Nephron progenitor cell (in vitro differentiated cells): ENCODE results near the gene GATA5.
A peak's percentile ranks its signal among the peaks of the same experiment; 100 is the strongest.

ENCODE experiments used
- DNase-seq: peaks from one replicate; pipeline ENCODE4 v3.0.0; 2021
- H3K27ac Mint-ChIP-seq: 2 replicates; pipeline ENCODE4 v1.8.0; 2021; ENCODE audit warnings: mild to moderate bottlenecking, moderate library complexity, mixed read lengths
- H3K27me3 Mint-ChIP-seq: 2 replicates; pipeline ENCODE4 v1.8.0; 2021; ENCODE audit warnings: mild to moderate bottlenecking, low read depth, mixed read lengths; ENCODE audit not compliant: poor library complexity
- H3K36me3 Mint-ChIP-seq: 2 replicates; pipeline ENCODE4 v1.8.0; 2021; ENCODE audit warnings: low read depth, mixed read lengths
- H3K4me1 Mint-ChIP-seq: 2 replicates; pipeline ENCODE4 v1.8.0; 2021; ENCODE audit warnings: mixed read lengths
- H3K4me3 Mint-ChIP-seq: 2 replicates; pipeline ENCODE4 v1.8.0; 2021; ENCODE audit warnings: mild to moderate bottlenecking, moderate library complexity, mixed read lengths
- H3K9me3 Mint-ChIP-seq: 2 replicates; pipeline ENCODE4 v1.8.0; 2021; ENCODE audit warnings: mild to moderate bottlenecking, moderate library complexity, mixed read lengths
- CTCF ChIP-seq: fragments of 200-600 bp; sonication (generic); IDR thresholded peaks from 2 replicates; pipeline ENCODE4 v1.5.0; 2021; ENCODE audit warnings: antibody characterized with exemption

The GATA5 gene

GRCh38 chr20:62439218-62439617, 36.6 kb downstream of the GATA5 start:
- Mint-ChIP-seq H3K4me1 (peaks cover 30% of the 10 kb centered on the region), H3K4me3 (no peak overlapping the region), H3K27ac (no peak overlapping the region), H3K36me3 (no peaks in the 10 kb centered on the region), H3K9me3 (peaks cover 4% of the 10 kb centered on the region), H3K27me3 (peaks cover 41% of the 10 kb centered on the region)
- TF ChIP-seq CTCF, result no peak
- DNase-seq, result no peak

- no peak overlapping the region for H3K27ac Mint-ChIP-seq
- no peak overlapping the region for H3K4me3 Mint-ChIP-seq
- H3K36me3 Mint-ChIP-seq, result no peaks in the 10 kb centered on the region
- peaks cover 39% of the 10 kb centered on the region for H3K4me1 Mint-ChIP-seq
- no peak for DNase-seq
- H3K9me3 Mint-ChIP-seq, result peaks cover 4% of the 10 kb centered on the region
- peaks cover 37% of the 10 kb centered on the region for H3K27me3 Mint-ChIP-seq
- TF ChIP-seq CTCF, result no peak
These were observed 37.9 kb downstream of the GATA5 start for GRCh38 chr20:62437927-62438326.

GRCh38 chr20:62437496-62437895, 38.3 kb downstream of the GATA5 start:
- peaks cover 42% of the 10 kb centered on the region for H3K4me1 Mint-ChIP-seq
- peaks cover 36% of the 10 kb centered on the region for H3K27me3 Mint-ChIP-seq

GRCh38 chr20:62436692-62437091, 39.1 kb downstream of the GATA5 start:
- TF ChIP-seq CTCF, result no peak
- Mint-ChIP-seq H3K4me1 (peaks cover 42% of the 10 kb centered on the region), H3K9me3 (peaks cover 4% of the 10 kb centered on the region), H3K36me3 (no peaks in the 10 kb centered on the region), H3K27me3 (peaks cover 40% of the 10 kb centered on the region), H3K27ac (no peak overlapping the region), H3K4me3 (no peak overlapping the region)
- no peak for DNase-seq

More at GRCh38 chr20:62437496-62437895, 38.3 kb downstream of the GATA5 start:
- no peak for TF ChIP-seq CTCF
- peak overlapping the region; percentile 31 for H3K27ac Mint-ChIP-seq
- H3K4me3 Mint-ChIP-seq, result no peak overlapping the region
- no peak for DNase-seq
- no peaks in the 10 kb centered on the region for H3K36me3 Mint-ChIP-seq
- peaks cover 4% of the 10 kb centered on the region for H3K9me3 Mint-ChIP-seq

GRCh38 chr20:62433658-62434497, 41.9 kb downstream of the GATA5 start:
- TF ChIP-seq CTCF, result no peak
- Mint-ChIP-seq H3K36me3 (no peaks in the 10 kb centered on the region), H3K27ac (peak overlapping the region; percentile 49), H3K4me1 (peaks cover 53% of the 10 kb centered on the region), H3K9me3 (peaks cover 4% of the 10 kb centered on the region), H3K27me3 (peaks cover 39% of the 10 kb centered on the region), H3K4me3 (peak overlapping the region; percentile 41)
- DNase-seq, result peak; percentile 58
